A673 (cell line): ENCODE results near the gene GID4. TPM values are rescaled to one million over a fixed set of nuclear protein-coding genes. Genes with fewer than 3 reads are reported as not detected.

Source experiments
- BruUV-seq: library from RNA; stranded (reverse); fragments of 400-500 nt; replicated peaks from 2 replicates; lab custom pipeline; 2021; lab: Mats Ljungman, UMichigan
- CTCF ChIA-PET: fragments of 300-600 bp; sonication (Branson Sonifier 250); formaldehyde crosslinking; loops from one replicate; lab custom pipeline; 2022; ENCODE audit warnings: antibody characterized with exemption; lab: Charles Lee
- POLR2A ChIA-PET: fragments of 300-600 bp; sonication (Branson Sonifier 250); formaldehyde crosslinking; loops from one replicate; lab custom pipeline; 2022; ENCODE audit warnings: antibody characterized with exemption; ENCODE audit not compliant: low non-redundant PET; lab: Charles Lee
- DNase-seq: peaks from one replicate; pipeline ENCODE4 v3.0.0-alpha.2; 2015; ENCODE audit warnings: low spot score
- H3K27ac ChIP-seq: fragments of 200-600 bp; sonication (generic); 2 replicates; pipeline ENCODE4 v1.5.1; 2016; ENCODE audit warnings: mixed run types, low read depth, mild to moderate bottlenecking, mixed read lengths, antibody characterized with exemption, low read length; ENCODE audit not compliant: poor library complexity, severe bottlenecking
- H3K27me3 ChIP-seq: fragments of 200-600 bp; sonication (generic); replicated peaks from 2 replicates; pipeline ENCODE4 v1.6.1; 2017; ENCODE audit warnings: mixed run types, low read depth, mild to moderate bottlenecking, mixed read lengths, antibody characterized with exemption, low read length; ENCODE audit not compliant: insufficient read depth, poor library complexity
- H3K36me3 ChIP-seq: fragments of 200-600 bp; sonication (generic); 2 replicates; pipeline ENCODE4 v1.6.1; 2016; ENCODE audit warnings: mixed run types, mild to moderate bottlenecking, mixed read lengths, antibody characterized with exemption, low read length; ENCODE audit not compliant: insufficient read depth, poor library complexity, severe bottlenecking
- H3K4me1 ChIP-seq: fragments of 200-600 bp; sonication (generic); 2 replicates; pipeline ENCODE4 v1.6.1; 2017; ENCODE audit warnings: mixed run types, mild to moderate bottlenecking, mixed read lengths, antibody characterized with exemption, low read length; ENCODE audit not compliant: insufficient read depth, poor library complexity, severe bottlenecking
- H3K4me3 ChIP-seq: fragments of 200-600 bp; sonication (generic); 2 replicates; pipeline ENCODE4 v1.5.1; 2016; ENCODE audit warnings: low read depth, mixed run types, mild to moderate bottlenecking, mixed read lengths, low read length; ENCODE audit not compliant: poor library complexity, severe bottlenecking
- H3K9me3 ChIP-seq: fragments of 200-600 bp; sonication (generic); 2 replicates; pipeline ENCODE4 v1.6.1; 2016; ENCODE audit warnings: mixed run types, low read depth, mild to moderate bottlenecking, mixed read lengths, antibody characterized with exemption, low read length; ENCODE audit not compliant: poor library complexity, severe bottlenecking
- EZH2 ChIP-seq: fragments of 200-600 bp; sonication (generic); IDR thresholded peaks from 2 replicates; pipeline ENCODE4 v1.6.1; 2017; ENCODE audit warnings: borderline replicate concordance, low read depth, mild to moderate bottlenecking, mixed read lengths, antibody characterized with exemption, low read length; ENCODE audit not compliant: poor library complexity, severe bottlenecking
- intact Hi-C: fragments of 100-400 bp; cut with micrococcal nuclease; formaldehyde crosslinking; loops from one replicate; pipeline ENCODE4 v1.10.0; 2022; ENCODE audit not compliant: unreplicated experiment
- total RNA-seq: library from RNA; stranded (reverse); gene quantifications from 2 replicates; pipeline ENCODE4 v1.2.3, GENCODE V29; 2021
- TF ChIP-seq, protein P1 (sequence below): fragments of 300-800, 200-600 bp; sonication (generic); conservative IDR thresholded peaks from 2 replicates; pipeline ENCODE4 v1.5.1; 2017; ENCODE audit warnings: low read depth, mild to moderate bottlenecking, antibody characterized with exemption, low read length, moderate library complexity, mixed read lengths

The GID4 gene
- total RNA-seq, 1 experiment from 2014 or later = 14.0 TPM

GRCh38 chr17:18027280-18027679 lies 11.9 kb upstream of the GID4 start:
- Histone ChIP-seq H3K27ac (no peak overlapping the region), H3K4me3 (no peak overlapping the region), H3K4me1 (peaks cover 25% of the 10 kb centered on the region), H3K9me3 (no peaks in the 10 kb centered on the region), H3K36me3 (no peaks in the 10 kb centered on the region), H3K27me3 (no peaks in the 10 kb centered on the region)
- CTCF ChIA-PET = interaction anchor here (0.6 kb wide), 1 partner anchor 273 kb away, joined by 11 read pairs; no protein-coding TSS in a partner anchor
- POLR2A ChIA-PET = no interaction called here
- no peak for TF ChIP-seq EZH2
- TF ChIP-seq, protein P1, sequence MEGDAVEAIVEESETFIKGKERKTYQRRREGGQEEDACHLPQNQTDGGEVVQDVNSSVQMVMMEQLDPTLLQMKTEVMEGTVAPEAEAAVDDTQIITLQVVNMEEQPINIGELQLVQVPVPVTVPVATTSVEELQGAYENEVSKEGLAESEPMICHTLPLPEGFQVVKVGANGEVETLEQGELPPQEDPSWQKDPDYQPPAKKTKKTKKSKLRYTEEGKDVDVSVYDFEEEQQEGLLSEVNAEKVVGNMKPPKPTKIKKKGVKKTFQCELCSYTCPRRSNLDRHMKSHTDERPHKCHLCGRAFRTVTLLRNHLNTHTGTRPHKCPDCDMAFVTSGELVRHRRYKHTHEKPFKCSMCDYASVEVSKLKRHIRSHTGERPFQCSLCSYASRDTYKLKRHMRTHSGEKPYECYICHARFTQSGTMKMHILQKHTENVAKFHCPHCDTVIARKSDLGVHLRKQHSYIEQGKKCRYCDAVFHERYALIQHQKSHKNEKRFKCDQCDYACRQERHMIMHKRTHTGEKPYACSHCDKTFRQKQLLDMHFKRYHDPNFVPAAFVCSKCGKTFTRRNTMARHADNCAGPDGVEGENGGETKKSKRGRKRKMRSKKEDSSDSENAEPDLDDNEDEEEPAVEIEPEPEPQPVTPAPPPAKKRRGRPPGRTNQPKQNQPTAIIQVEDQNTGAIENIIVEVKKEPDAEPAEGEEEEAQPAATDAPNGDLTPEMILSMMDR = no peak
- DNase-seq = no peak
- no TSS peak for BruUV-seq
- intact Hi-C loops = no loop called here

DNA sequence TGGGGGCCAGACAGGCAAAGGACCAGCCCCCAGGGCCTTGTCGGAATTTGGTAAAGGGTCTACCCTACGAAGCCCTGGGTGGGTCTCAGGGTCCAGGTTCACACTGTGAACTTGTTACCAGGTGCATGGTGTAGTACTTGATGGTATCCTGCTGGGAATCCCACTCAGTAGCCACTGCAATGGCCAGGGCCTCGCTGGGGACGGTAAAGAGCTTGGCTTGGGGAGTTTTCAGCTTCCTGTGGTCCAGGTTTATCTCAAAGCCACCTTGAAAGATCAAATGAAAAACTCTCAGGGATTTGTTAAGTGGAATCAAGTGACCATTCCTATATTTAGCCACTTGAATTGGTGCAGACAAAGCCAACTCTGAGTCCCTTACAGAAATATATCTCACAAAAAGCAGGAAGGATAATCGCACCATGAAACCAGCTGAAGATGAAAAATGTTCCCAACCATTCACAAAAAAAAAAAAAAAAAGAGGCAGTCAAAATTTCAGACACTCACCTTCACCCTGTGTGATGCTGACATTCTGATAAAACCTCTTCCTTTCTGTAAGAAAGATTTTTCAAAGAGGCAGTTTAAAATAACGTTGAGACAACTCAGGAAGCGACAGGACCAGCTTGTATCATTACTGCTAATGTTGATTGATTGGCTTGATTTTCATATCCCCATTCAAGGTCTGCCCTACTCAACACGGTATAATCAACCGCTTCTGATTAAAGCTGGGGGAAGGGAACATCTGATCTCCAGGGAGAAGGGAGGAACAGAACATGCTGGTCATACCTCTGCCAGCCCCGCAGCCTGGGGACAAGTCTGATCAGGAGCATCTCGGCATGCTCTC lies 10.9 kb upstream of the GID4 start:
- CTCF ChIA-PET = interaction anchor here (0.6 kb wide), 1 partner anchor 37 kb away, joined by 4 read pairs; no protein-coding TSS in a partner anchor
- no peak overlapping the region for H3K4me3 ChIP-seq
- POLR2A ChIA-PET = no interaction called here
- no peaks in the 10 kb centered on the region for H3K36me3 ChIP-seq
- peaks cover 25% of the 10 kb centered on the region for H3K4me1 ChIP-seq
- no peaks in the 10 kb centered on the region for H3K9me3 ChIP-seq
- H3K27ac ChIP-seq = no peak overlapping the region
- TF ChIP-seq EZH2 = no peak
- TF ChIP-seq, protein P1 = no peak
- intact Hi-C loops = no loop called here
- no peak for DNase-seq
- no TSS peak for BruUV-seq
- no peaks in the 10 kb centered on the region for H3K27me3 ChIP-seq

- BruUV-seq = no TSS peak
- no peaks in the 10 kb centered on the region for H3K36me3 ChIP-seq
- intact Hi-C loops = no loop called here
- peaks cover 25% of the 10 kb centered on the region for H3K4me1 ChIP-seq
- H3K27me3 ChIP-seq = no peaks in the 10 kb centered on the region
- TF ChIP-seq EZH2 = no peak
- TF ChIP-seq, protein P1 = no peak
- DNase-seq = peak; percentile 9
- no peak overlapping the region for H3K27ac ChIP-seq
- POLR2A ChIA-PET = no interaction called here
- no peaks in the 10 kb centered on the region for H3K9me3 ChIP-seq
- no peak overlapping the region for H3K4me3 ChIP-seq
- CTCF ChIA-PET = interaction anchor here (0.6 kb wide), 1 partner anchor 142 kb away, joined by 4 read pairs; no protein-coding TSS in a partner anchor
These were observed 10.2 kb upstream of the GID4 start for GRCh38 chr17:18028952-18029540.
